Gastrocnemius medialis (tissue), 4 donors: ENCODE data around the gene ADARB2. TPM values are rescaled to one million over a fixed set of nuclear protein-coding genes. Genes with fewer than 3 reads are reported as not detected.

Experiments
- ATAC-seq, 2 donors: fragments of 150-250 bp; one replicate each; pipeline ENCODE4 v1.9.1; 2016
- DNase-seq, 2 donors: peaks; one replicate each; pipeline ENCODE4 v3.0.0-alpha.2; 2019
- H3K27ac ChIP-seq, 4 donors: fragments of 200-600 bp; sonication (generic); 1 replicate in 1 of 4; 2 replicates in 3 of 4; pipeline ENCODE4 v1.5.1; 2016 to 2018; ENCODE audit warnings: mild to moderate bottlenecking in 2 of 4, moderate library complexity in 1 of 4
- H3K27me3 ChIP-seq, 3 donors: fragments of 200-600 bp; sonication (generic) in 2 of 3; 1 replicate in 1 of 3; 2 replicates in 2 of 3; pipeline versions ENCODE4 v1.5.1 to v1.6.0; 2016 to 2019; ENCODE audit warnings: mild to moderate bottlenecking in 1 of 3, moderate library complexity in 1 of 3
- H3K36me3 ChIP-seq, 2 donors: fragments of 200-600 bp; sonication (generic) in 1 of 2; one replicate each; pipeline ENCODE4 v1.5.1; 2017 to 2018
- H3K4me1 ChIP-seq, 2 donors: fragments of 200-600 bp; sonication (generic) in 1 of 2; one replicate each; pipeline ENCODE4 v1.5.1; 2016 to 2017; ENCODE audit warnings: mild to moderate bottlenecking in 2 of 2
- H3K4me3 ChIP-seq, 4 donors: fragments of 200-600 bp; sonication (generic) in 3 of 4; 1 replicate in 1 of 4; 2 replicates in 3 of 4; pipeline ENCODE4 v1.5.1; 2016 to 2019; ENCODE audit warnings: mild to moderate bottlenecking in 2 of 4
- H3K9me3 ChIP-seq, 3 donors: fragments of 200-600 bp; sonication (generic) in 2 of 3; 1 replicate in 1 of 3; 2 replicates in 2 of 3; pipeline ENCODE4 v1.5.1; 2016 to 2019
- POLR2A ChIP-seq, 2 donors: fragments of 450-650 bp; IDR thresholded peaks; one replicate each; pipeline ENCODE4 v1.6.1; 2017; ENCODE audit warnings: antibody characterized with exemption in 2 of 2, mild to moderate bottlenecking in 2 of 2, moderate library complexity in 2 of 2
- in situ Hi-C, 4 donors: fragments of 200-750 bp; cut with MboI; loops; one replicate each; pipeline versions ENCODE4 v1.15.0 to v1.8.0; 2017; ENCODE audit warnings: low sequenced_read_pairs in 4 of 4
- intact Hi-C: fragments of 100-400 bp; cut with DNase I; formaldehyde crosslinking; loops from one replicate; pipeline ENCODE4 v1.15.1; 2023; ENCODE audit warnings: low total_unique reads
- total RNA-seq, 4 donors: library from RNA; depleted of rRNA; stranded (reverse); fragments of >200 nt; gene quantifications; one replicate each; pipeline versions ENCODE4 v1.1.0 to v1.2.3, GENCODE V29; 2016
- TF ChIP-seq, protein P1 (sequence below), 5 experiments: fragments of 450-650 bp in 3 of 5; fragments of 200-600 bp in 2 of 5; sonication (generic) in 2 of 5; IDR thresholded peaks in 4 of 5; conservative IDR thresholded peaks in 1 of 5; 1 replicate in 4 of 5; 2 replicates in 1 of 5; pipeline ENCODE4 v1.5.1; 2016 to 2019; ENCODE audit warnings: antibody characterized with exemption in 5 of 5, mild to moderate bottlenecking in 3 of 5, moderate library complexity in 3 of 5

Gene ADARB2
- total RNA-seq, 4 donors from 2014 or later = 0.07 to 0.87 (median 0.10) TPM

DNA sequence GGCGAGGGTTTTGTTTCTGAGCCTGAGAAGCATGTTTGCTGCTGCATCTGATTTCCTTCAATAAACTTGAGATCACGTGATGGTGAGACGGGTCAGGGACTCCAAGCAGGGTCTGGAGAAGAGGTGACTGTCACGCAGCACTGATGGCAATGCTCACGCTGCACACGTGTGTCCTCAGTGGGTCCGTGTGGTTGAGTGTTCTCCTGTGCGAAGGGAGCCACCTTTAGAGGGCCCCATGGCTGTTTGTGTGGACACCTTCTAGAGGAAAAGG is 580.8 kb downstream of the ADARB2 start:
- no peaks in the 10 kb centered on the region for H3K36me3 ChIP-seq
- no peak overlapping the region for H3K4me3 ChIP-seq
- H3K27me3 ChIP-seq = no peaks in the 10 kb centered on the region
- no peak overlapping the region for H3K27ac ChIP-seq
- no peak for ATAC-seq
- intact Hi-C loops (no loop called here), in situ Hi-C loops (no loop called here)
- H3K4me1 ChIP-seq = no peaks in the 10 kb centered on the region
- no peak for DNase-seq
- TF ChIP-seq POLR2A (IDR thresholded peaks at IDR 0.05) = no peak
- TF ChIP-seq, protein P1, sequence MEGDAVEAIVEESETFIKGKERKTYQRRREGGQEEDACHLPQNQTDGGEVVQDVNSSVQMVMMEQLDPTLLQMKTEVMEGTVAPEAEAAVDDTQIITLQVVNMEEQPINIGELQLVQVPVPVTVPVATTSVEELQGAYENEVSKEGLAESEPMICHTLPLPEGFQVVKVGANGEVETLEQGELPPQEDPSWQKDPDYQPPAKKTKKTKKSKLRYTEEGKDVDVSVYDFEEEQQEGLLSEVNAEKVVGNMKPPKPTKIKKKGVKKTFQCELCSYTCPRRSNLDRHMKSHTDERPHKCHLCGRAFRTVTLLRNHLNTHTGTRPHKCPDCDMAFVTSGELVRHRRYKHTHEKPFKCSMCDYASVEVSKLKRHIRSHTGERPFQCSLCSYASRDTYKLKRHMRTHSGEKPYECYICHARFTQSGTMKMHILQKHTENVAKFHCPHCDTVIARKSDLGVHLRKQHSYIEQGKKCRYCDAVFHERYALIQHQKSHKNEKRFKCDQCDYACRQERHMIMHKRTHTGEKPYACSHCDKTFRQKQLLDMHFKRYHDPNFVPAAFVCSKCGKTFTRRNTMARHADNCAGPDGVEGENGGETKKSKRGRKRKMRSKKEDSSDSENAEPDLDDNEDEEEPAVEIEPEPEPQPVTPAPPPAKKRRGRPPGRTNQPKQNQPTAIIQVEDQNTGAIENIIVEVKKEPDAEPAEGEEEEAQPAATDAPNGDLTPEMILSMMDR (IDR thresholded peaks at IDR 0.05 in 4 of 5, conservative IDR thresholded peaks at IDR 0.05 in 1 of 5) = no peak
- no peaks in the 10 kb centered on the region for H3K9me3 ChIP-seq

DNA sequence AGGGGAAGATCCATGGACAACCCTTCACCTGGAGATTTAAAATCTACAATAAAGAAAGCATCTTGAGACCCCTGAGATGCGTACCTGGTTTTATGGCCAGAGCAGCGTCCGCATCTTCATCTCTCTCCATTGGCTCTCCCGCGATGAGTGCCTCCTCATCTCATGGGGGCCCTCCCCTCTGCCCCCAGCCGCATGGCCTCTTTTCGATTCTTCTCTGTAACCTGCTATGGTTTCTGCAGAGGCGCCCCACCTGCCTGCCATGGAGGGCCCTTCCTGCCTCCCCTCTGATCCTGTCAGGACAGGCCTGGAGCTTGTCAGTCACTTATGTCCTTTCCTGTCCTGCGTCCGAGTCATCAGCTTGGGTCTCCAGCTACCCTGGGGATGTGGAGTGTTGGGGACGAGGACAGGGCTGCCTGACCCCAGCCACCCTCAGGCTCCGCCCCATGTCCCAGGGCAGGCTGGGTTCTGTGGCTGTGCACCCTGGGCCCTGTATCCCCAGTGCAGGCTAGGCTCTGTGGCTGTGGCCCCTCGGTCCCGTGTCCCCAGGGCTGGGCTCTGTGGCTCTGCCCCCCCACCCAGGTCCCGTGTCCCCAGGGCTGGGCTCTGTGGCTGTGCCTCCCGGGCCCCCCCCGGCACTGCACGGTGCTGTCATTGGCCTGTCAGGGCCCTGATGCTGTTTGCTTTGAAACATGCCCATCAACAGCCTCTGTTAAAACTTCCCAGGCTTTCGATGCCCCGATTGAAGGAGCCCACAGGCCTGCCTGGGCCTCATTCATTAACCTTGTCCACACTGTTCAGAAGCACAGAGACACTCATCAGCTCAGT is 581.3 kb downstream of the ADARB2 start:
- no peak overlapping the region for H3K27ac ChIP-seq
- intact Hi-C loops (no loop called here), in situ Hi-C loops (no loop called here)
- TF ChIP-seq, protein P1 (IDR thresholded peaks at IDR 0.05 in 4 of 5, conservative IDR thresholded peaks at IDR 0.05 in 1 of 5) = no peak
- no peak for TF ChIP-seq POLR2A (IDR thresholded peaks at IDR 0.05)
- no peaks in the 10 kb centered on the region for H3K4me1 ChIP-seq
- H3K9me3 ChIP-seq = no peaks in the 10 kb centered on the region
- no peak overlapping the region for H3K4me3 ChIP-seq
- no peaks in the 10 kb centered on the region for H3K36me3 ChIP-seq
- DNase-seq = no peak
- H3K27me3 ChIP-seq = no peaks in the 10 kb centered on the region
- no peak for ATAC-seq

DNA sequence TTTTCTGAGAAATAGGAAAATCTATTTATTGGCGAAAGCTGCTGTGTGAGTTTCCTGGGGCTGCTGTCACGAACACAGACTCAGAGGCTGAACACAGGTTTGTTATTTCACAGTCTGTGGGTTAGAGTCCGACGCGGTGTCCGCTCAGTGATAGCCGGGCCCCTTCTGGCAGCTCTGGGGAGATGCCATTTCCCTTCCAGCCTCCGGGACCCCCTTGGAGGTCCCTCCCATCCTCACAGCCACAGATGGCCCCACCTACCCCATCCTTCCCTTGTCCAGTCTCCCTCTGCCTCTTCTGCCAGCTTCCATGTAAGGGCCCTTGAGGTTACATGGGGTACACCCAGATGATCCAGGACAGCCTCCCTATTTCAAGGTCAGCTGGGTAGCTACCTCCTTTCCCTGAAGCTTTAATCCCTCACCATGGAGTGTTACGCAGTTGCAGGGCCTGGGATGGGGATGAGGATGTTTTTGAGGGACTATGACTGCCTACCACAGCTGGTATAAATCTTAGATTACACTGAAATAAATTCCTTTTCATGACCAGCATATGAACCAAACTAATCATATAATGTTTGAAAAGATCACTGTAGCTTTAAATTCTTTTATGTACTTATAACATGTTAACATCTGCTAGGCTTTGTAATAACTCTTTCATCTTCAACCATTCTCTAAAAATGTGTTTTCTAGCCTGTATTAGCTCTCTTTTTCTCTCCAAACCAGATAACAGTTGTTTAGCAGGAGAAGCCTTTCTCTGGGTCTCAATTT is 582.6 kb downstream of the ADARB2 start:
- no peaks in the 10 kb centered on the region for H3K9me3 ChIP-seq
- intact Hi-C loops = no loop called here
- TF ChIP-seq, protein P1 (IDR thresholded peaks at IDR 0.05 in 4 of 5, conservative IDR thresholded peaks at IDR 0.05 in 1 of 5) = no peak
- no peak for TF ChIP-seq POLR2A (IDR thresholded peaks at IDR 0.05)
- in situ Hi-C loops = no loop called here
- no peak overlapping the region for H3K27ac ChIP-seq
- H3K4me3 ChIP-seq = no peak overlapping the region
- H3K27me3 ChIP-seq = no peaks in the 10 kb centered on the region
- H3K36me3 ChIP-seq = no peaks in the 10 kb centered on the region
- no peak for DNase-seq
- no peak for ATAC-seq
- H3K4me1 ChIP-seq = no peaks in the 10 kb centered on the region

DNA sequence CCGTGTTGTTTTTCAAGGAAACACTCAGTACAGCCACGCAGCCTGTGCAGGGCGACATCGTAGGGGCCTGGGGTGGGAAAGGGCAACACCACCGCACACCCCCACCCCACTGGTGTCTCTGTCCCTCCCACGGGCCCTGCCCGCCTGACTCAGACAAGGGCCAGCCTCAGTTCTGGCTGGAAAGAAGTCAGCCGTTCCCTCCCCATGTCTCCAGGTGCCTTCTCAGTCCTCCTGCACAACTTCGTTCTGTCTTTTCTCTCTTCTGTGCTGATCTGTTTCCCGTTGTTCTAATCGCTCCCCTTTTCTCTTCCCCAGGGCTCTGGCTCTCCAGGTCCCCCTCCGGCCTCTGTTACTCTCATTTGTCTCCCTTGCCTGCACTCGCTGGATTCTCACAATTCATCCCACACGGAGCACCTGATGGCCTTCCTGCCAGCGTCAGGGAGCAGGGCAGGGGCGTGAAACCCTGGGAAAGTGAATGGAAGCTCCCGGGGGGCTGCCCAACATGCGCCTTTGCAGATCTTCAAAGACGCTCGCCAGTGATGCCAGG is 583.4 kb downstream of the ADARB2 start:
- intact Hi-C loops (no loop called here), in situ Hi-C loops (no loop called here)
- Histone ChIP-seq H3K4me3 (no peak overlapping the region), H3K27ac (no peak overlapping the region), H3K4me1 (no peaks in the 10 kb centered on the region), H3K9me3 (no peaks in the 10 kb centered on the region), H3K27me3 (no peaks in the 10 kb centered on the region), H3K36me3 (no peaks in the 10 kb centered on the region)
- DNase-seq = no peak
- ATAC-seq = no peak
- TF ChIP-seq, protein P1 (IDR thresholded peaks at IDR 0.05 in 4 of 5, conservative IDR thresholded peaks at IDR 0.05 in 1 of 5) = no peak
- no peak for TF ChIP-seq POLR2A (IDR thresholded peaks at IDR 0.05)
